Ishikawa (cell line): ENCODE data around the gene CABP7.
A peak's percentile ranks its signal among the peaks of the same experiment; 100 is the strongest.

Source experiments
- CEBPB ChIP-seq: IDR thresholded peaks from 2 replicates; pipeline ENCODE4 v1.6.1; 2012
- CREB1 ChIP-seq: IDR thresholded peaks from 2 replicates; pipeline ENCODE4 v1.6.1; 2012; ENCODE audit warnings: low read depth
- EGR1 ChIP-seq: IDR thresholded peaks from 2 replicates; pipeline ENCODE4 v1.6.1; 2012
- EP300 ChIP-seq: IDR thresholded peaks from 2 replicates; pipeline ENCODE4 v1.6.1; 2012; ENCODE audit warnings: borderline replicate concordance
- FOXM1 ChIP-seq: IDR thresholded peaks from 2 replicates; pipeline ENCODE4 v1.6.1; 2012; ENCODE audit warnings: low read depth, borderline replicate concordance
- MAX ChIP-seq: IDR thresholded peaks from 2 replicates; pipeline ENCODE4 v1.6.1; 2012
- NFIC ChIP-seq: IDR thresholded peaks from 2 replicates; pipeline ENCODE4 v1.6.1; 2012
- RAD21 ChIP-seq: IDR thresholded peaks from 2 replicates; pipeline ENCODE4 v1.6.1; 2012; ENCODE audit warnings: low read depth
- REST ChIP-seq: IDR thresholded peaks from 2 replicates; pipeline ENCODE4 v1.6.1; 2012; ENCODE audit warnings: low read depth, mild to moderate bottlenecking
- TCF12 ChIP-seq: IDR thresholded peaks from 2 replicates; pipeline ENCODE4 v1.6.1; 2012; ENCODE audit warnings: low read depth
- TEAD4 ChIP-seq: IDR thresholded peaks from 2 replicates; pipeline ENCODE4 v1.6.1; 2012
- USF1 ChIP-seq: IDR thresholded peaks from 2 replicates; pipeline ENCODE4 v1.6.1; 2012
- YY1 ChIP-seq: IDR thresholded peaks from 2 replicates; pipeline ENCODE4 v1.6.1; 2012; ENCODE audit warnings: low read depth
- ZBTB7A ChIP-seq: IDR thresholded peaks from 2 replicates; pipeline ENCODE4 v1.6.1; 2012; ENCODE audit warnings: low read depth

CABP7 gene

GRCh38 chr22:29780220-29780619 is 60.4 kb downstream of the CABP7 start:
- TF ChIP-seq CREB1 (no peak), ZBTB7A (no peak), TCF12 (no peak), EGR1 (no peak), NFIC (no peak), REST (no peak), TEAD4 (no peak), YY1 (no peak), USF1 (no peak), MAX (no peak), FOXM1 (no peak), CEBPB (no peak), RAD21 (no peak), EP300 (no peak)

- TF ChIP-seq TEAD4, result peak; percentile 48; the same call in 1 of the 2 replicates
- no peak for TF ChIP-seq CEBPB
Measured at GRCh38 chr22:29780748-29781676, 61.2 kb downstream of the CABP7 start.
